ENCODE measurements around the gene BBS2. TPM values are rescaled to one million over a fixed set of nuclear protein-coding genes. Genes with fewer than 3 reads are reported as not detected.

Gene BBS2
- total and polyA plus RNA-seq, 9 of the 15 experiments (the other 6 are each of a cell fraction or from before 2014, with no cell fraction given), result 4.2 to 22.7 (median 10.2) TPM

DNA sequence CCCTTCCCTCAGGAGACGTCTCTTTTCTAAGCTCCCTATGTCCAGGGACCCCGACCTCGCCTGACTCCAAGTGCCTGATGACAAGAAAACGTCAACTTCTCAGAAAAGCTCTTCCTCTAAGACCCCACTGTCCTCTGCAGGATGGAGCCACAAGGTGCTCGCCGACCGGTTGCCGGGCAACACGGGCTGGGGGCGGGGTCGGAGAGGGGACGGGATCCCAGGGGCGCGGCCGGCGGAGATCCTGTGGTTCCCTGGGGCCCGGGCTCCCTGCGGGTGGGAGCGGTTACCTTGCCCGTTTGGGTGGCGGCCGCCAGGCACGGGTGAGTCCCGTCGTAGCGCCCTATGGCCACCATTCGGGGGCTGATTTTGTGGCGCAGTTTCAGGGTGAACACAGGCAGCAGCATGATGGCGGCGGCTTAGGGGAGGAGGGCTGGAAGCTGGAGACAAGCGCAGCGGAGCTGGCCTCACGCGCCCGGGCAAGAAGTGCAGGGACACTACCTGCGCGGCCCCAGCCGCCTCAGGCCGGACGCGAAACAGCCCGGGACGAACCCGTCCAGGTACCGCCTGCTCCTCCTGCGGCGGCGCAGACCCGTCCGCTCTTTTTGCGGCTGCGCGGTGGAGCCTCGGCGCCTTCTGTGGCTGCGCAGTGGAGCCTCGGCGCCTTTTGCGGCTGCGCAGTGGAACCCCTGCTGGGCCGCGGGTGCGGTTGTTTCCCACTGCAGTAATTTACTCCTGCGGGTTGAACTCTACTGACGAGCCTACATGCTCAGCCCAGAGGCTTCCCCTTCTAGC lies at the start of gene BBS2 (continued):
- TF ChIP-seq, protein P1, sequence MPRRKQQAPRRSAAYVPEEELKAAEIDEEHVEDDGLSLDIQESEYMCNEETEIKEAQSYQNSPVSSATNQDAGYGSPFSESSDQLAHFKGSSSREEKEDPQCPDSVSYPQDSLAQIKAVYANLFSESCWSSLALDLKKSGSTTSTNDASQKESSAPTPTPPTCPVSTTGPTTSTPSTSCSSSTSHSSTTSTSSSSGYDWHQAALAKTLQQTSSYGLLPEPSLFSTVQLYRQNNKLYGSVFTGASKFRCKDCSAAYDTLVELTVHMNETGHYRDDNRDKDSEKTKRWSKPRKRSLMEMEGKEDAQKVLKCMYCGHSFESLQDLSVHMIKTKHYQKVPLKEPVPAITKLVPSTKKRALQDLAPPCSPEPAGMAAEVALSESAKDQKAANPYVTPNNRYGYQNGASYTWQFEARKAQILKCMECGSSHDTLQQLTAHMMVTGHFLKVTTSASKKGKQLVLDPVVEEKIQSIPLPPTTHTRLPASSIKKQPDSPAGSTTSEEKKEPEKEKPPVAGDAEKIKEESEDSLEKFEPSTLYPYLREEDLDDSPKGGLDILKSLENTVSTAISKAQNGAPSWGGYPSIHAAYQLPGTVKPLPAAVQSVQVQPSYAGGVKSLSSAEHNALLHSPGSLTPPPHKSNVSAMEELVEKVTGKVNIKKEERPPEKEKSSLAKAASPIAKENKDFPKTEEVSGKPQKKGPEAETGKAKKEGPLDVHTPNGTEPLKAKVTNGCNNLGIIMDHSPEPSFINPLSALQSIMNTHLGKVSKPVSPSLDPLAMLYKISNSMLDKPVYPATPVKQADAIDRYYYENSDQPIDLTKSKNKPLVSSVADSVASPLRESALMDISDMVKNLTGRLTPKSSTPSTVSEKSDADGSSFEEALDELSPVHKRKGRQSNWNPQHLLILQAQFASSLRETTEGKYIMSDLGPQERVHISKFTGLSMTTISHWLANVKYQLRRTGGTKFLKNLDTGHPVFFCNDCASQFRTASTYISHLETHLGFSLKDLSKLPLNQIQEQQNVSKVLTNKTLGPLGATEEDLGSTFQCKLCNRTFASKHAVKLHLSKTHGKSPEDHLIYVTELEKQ (CRISPR knock-in tag; IDR thresholded peaks at IDR 0.05), result no peak
- TF ChIP-seq MYC (IDR thresholded peaks at IDR 0.05; ENCODE audit: low read depth, low read length), result peak; percentile 50; the same call in 1 of the 2 replicates
- TF ChIP-seq MYC (CRISPR knock-in tag; IDR thresholded peaks at IDR 0.05; ENCODE audit: borderline replicate concordance, low read depth), result no peak
- TF ChIP-seq ZNF551 (CRISPR knock-in tag; IDR thresholded peaks at IDR 0.05), result no peak
- TF ChIP-seq ZNF76 (CRISPR knock-in tag; IDR thresholded peaks at IDR 0.05; ENCODE audit: borderline replicate concordance), result peak; percentile 27; the same call in 1 of the 2 replicates
- peak; percentile 73 for TF ChIP-seq RBFOX2 (IDR thresholded peaks at IDR 0.05; ENCODE audit: low read depth, low read length)
- TF ChIP-seq ZNF507 (tag; conservative IDR thresholded peaks at IDR 0.05), result no peak
- TF ChIP-seq, protein P2, sequence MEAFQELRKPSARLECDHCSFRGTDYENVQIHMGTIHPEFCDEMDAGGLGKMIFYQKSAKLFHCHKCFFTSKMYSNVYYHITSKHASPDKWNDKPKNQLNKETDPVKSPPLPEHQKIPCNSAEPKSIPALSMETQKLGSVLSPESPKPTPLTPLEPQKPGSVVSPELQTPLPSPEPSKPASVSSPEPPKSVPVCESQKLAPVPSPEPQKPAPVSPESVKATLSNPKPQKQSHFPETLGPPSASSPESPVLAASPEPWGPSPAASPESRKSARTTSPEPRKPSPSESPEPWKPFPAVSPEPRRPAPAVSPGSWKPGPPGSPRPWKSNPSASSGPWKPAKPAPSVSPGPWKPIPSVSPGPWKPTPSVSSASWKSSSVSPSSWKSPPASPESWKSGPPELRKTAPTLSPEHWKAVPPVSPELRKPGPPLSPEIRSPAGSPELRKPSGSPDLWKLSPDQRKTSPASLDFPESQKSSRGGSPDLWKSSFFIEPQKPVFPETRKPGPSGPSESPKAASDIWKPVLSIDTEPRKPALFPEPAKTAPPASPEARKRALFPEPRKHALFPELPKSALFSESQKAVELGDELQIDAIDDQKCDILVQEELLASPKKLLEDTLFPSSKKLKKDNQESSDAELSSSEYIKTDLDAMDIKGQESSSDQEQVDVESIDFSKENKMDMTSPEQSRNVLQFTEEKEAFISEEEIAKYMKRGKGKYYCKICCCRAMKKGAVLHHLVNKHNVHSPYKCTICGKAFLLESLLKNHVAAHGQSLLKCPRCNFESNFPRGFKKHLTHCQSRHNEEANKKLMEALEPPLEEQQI (IDR thresholded peaks at IDR 0.05), result no peak
- no peak for TF ChIP-seq NCOR1 (IDR thresholded peaks at IDR 0.05)
- no peak for TF ChIP-seq HNRNPH1 (optimal IDR thresholded peaks at IDR 0.05; ENCODE audit: low read depth, low read length)
- no peak for TF ChIP-seq MYBL2 (IDR thresholded peaks at IDR 0.05; ENCODE audit: low read depth)
- TF ChIP-seq MYBL2 (CRISPR knock-in tag; IDR thresholded peaks at IDR 0.05; ENCODE audit: borderline replicate concordance), result no peak
- no peak for TF ChIP-seq HNRNPUL1 (IDR thresholded peaks at IDR 0.05; ENCODE audit: low read length)
- TF ChIP-seq, protein P3, sequence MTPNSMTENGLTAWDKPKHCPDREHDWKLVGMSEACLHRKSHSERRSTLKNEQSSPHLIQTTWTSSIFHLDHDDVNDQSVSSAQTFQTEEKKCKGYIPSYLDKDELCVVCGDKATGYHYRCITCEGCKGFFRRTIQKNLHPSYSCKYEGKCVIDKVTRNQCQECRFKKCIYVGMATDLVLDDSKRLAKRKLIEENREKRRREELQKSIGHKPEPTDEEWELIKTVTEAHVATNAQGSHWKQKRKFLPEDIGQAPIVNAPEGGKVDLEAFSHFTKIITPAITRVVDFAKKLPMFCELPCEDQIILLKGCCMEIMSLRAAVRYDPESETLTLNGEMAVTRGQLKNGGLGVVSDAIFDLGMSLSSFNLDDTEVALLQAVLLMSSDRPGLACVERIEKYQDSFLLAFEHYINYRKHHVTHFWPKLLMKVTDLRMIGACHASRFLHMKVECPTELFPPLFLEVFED (CRISPR knock-in tag; conservative IDR thresholded peaks at IDR 0.05), result no peak
- TF ChIP-seq PTBP1 (IDR thresholded peaks at IDR 0.05; ENCODE audit: low read depth, low read length), result no peak
- peak; percentile 92 for TF ChIP-seq RFX1 (IDR thresholded peaks at IDR 0.05)
- no peak for TF ChIP-seq ZNF140 (CRISPR knock-in tag; IDR thresholded peaks at IDR 0.05)
- no peak for TF ChIP-seq SMC3 (conservative IDR thresholded peaks at IDR 0.05; ENCODE audit: insufficient read depth, low read depth, low read length)
- no peak for TF ChIP-seq PHF21A (IDR thresholded peaks at IDR 0.05; ENCODE audit: borderline replicate concordance, low read depth)
- no peak for TF ChIP-seq CBX5 (IDR thresholded peaks at IDR 0.05; ENCODE audit: borderline replicate concordance, low read depth)
- no peak for TF ChIP-seq KAT2B (IDR thresholded peaks at IDR 0.05; ENCODE audit: low read depth, low read length)
- TF ChIP-seq FOXK1 (CRISPR knock-in tag; IDR thresholded peaks at IDR 0.05; ENCODE audit: borderline replicate concordance), result no peak
- no peak for TF ChIP-seq PRMT5 (CRISPR knock-in tag; IDR thresholded peaks at IDR 0.05)

Measured in K562 (cell line).